HUES64 (cell line): ENCODE data around the gene ROR2.

ENCODE experiments used
- H3K27ac ChIP-seq: 2 replicates; pipeline ENCODE4 v1.7.0; 2013; ENCODE audit warnings: low read depth, low read length, inconsistent platforms
- H3K27me3 ChIP-seq: 2 replicates; pipeline ENCODE4 v1.6.1; 2013; ENCODE audit warnings: mild to moderate bottlenecking, low read length; ENCODE audit not compliant: insufficient read depth
- H3K36me3 ChIP-seq: 2 replicates; pipeline ENCODE4 v1.6.1; 2013; ENCODE audit warnings: mild to moderate bottlenecking, low read length; ENCODE audit not compliant: insufficient read depth
- H3K4me1 ChIP-seq: 2 replicates; pipeline ENCODE4 v1.6.1; 2013; ENCODE audit warnings: mild to moderate bottlenecking, low read length, moderate library complexity; ENCODE audit not compliant: insufficient read depth
- H3K4me3 ChIP-seq: 2 replicates; pipeline ENCODE4 v1.5.1; 2013; ENCODE audit warnings: mild to moderate bottlenecking, low read length, moderate library complexity
- H3K9ac ChIP-seq: 2 replicates; pipeline ENCODE4 v1.6.1; 2013; ENCODE audit warnings: mild to moderate bottlenecking, low read depth, low read length
- H3K9me3 ChIP-seq: 2 replicates; pipeline ENCODE4 v1.6.1; 2013; ENCODE audit warnings: low read depth, low read length; ENCODE audit not compliant: insufficient read depth
- WGBS: fragments of 150-250, 120-280 bp; methylation state at CpG from one replicate; pipeline ENCODE4 v1.1.7; 2013; ENCODE audit warnings: missing lambda C conversion rate; 5-methylcytosine and 5-hydroxymethylcytosine counted together

ROR2 gene

GRCh38 chr9:91899594-91899993 lies 50.4 kb downstream of the ROR2 start:
- no peak overlapping the region for H3K27ac ChIP-seq
- no peaks in the 10 kb centered on the region for H3K27me3 ChIP-seq
- no peak overlapping the region for H3K9ac ChIP-seq
- H3K4me1 ChIP-seq = peaks cover 41% of the 10 kb centered on the region
- WGBS = 85% methylated on average over 9 of the region's 9 CpGs
- no peak overlapping the region for H3K4me3 ChIP-seq
- H3K9me3 ChIP-seq = no peaks in the 10 kb centered on the region
- H3K36me3 ChIP-seq = no peaks in the 10 kb centered on the region

GRCh38 chr9:91899219-91899563 lies 50.8 kb downstream of the ROR2 start:
- H3K36me3 ChIP-seq = no peaks in the 10 kb centered on the region
- no peaks in the 10 kb centered on the region for H3K27me3 ChIP-seq
- no peak overlapping the region for H3K27ac ChIP-seq
- no peak overlapping the region for H3K9ac ChIP-seq
- no peak overlapping the region for H3K4me3 ChIP-seq
- H3K4me1 ChIP-seq = peaks cover 45% of the 10 kb centered on the region
- no peaks in the 10 kb centered on the region for H3K9me3 ChIP-seq
- WGBS = 86% methylated on average over 2 of the region's 2 CpGs

GRCh38 chr9:91898451-91899218 lies 51.4 kb downstream of the ROR2 start:
- no peak overlapping the region for H3K27ac ChIP-seq
- no peaks in the 10 kb centered on the region for H3K9me3 ChIP-seq
- H3K4me3 ChIP-seq = no peak overlapping the region
- H3K36me3 ChIP-seq = no peaks in the 10 kb centered on the region
- peaks cover 45% of the 10 kb centered on the region for H3K4me1 ChIP-seq
- WGBS = 69% methylated on average over 17 of the region's 17 CpGs
- H3K27me3 ChIP-seq = no peaks in the 10 kb centered on the region
- no peak overlapping the region for H3K9ac ChIP-seq

GRCh38 chr9:91897201-91897600 lies 52.8 kb downstream of the ROR2 start:
- Histone ChIP-seq H3K36me3 (no peaks in the 10 kb centered on the region), H3K9ac (no peak overlapping the region), H3K4me1 (peaks cover 39% of the 10 kb centered on the region), H3K27ac (no peak overlapping the region), H3K4me3 (no peak overlapping the region), H3K27me3 (no peaks in the 10 kb centered on the region), H3K9me3 (no peaks in the 10 kb centered on the region)
- 90% methylated on average over 1 of the region's 1 CpG for WGBS

GRCh38 chr9:91896513-91897121 lies 53.4 kb downstream of the ROR2 start:
- 67% methylated on average over 11 of the region's 11 CpGs for WGBS
- Histone ChIP-seq H3K36me3 (no peaks in the 10 kb centered on the region), H3K27ac (no peak overlapping the region), H3K27me3 (no peaks in the 10 kb centered on the region), H3K9me3 (no peaks in the 10 kb centered on the region), H3K4me3 (no peak overlapping the region), H3K9ac (no peak overlapping the region), H3K4me1 (peaks cover 36% of the 10 kb centered on the region)

- Histone ChIP-seq H3K9ac (no peak overlapping the region), H3K9me3 (no peaks in the 10 kb centered on the region), H3K4me1 (peaks cover 36% of the 10 kb centered on the region), H3K27ac (no peak overlapping the region), H3K4me3 (no peak overlapping the region), H3K27me3 (no peaks in the 10 kb centered on the region), H3K36me3 (no peaks in the 10 kb centered on the region)
- 94% methylated on average over 7 of the region's 7 CpGs for WGBS
Measured at GRCh38 chr9:91896097-91896496, 53.9 kb downstream of the ROR2 start.

GRCh38 chr9:91894536-91894935 lies 55.5 kb downstream of the ROR2 start:
- no peak overlapping the region for H3K4me3 ChIP-seq
- H3K9ac ChIP-seq = no peak overlapping the region
- peaks cover 8% of the 10 kb centered on the region; the same call in 1 of the 2 replicates for H3K27me3 ChIP-seq
- WGBS = 71% methylated on average over 1 of the region's 1 CpG
- no peak overlapping the region for H3K27ac ChIP-seq
- no peaks in the 10 kb centered on the region for H3K36me3 ChIP-seq
- no peaks in the 10 kb centered on the region for H3K9me3 ChIP-seq
- H3K4me1 ChIP-seq = peaks cover 34% of the 10 kb centered on the region

- Histone ChIP-seq H3K9me3 (no peaks in the 10 kb centered on the region), H3K36me3 (no peaks in the 10 kb centered on the region), H3K4me3 (no peak overlapping the region), H3K4me1 (peaks cover 29% of the 10 kb centered on the region), H3K27ac (no peak overlapping the region), H3K27me3 (peaks cover 14% of the 10 kb centered on the region; the same call in 1 of the 2 replicates), H3K9ac (no peak overlapping the region)
- WGBS = 82% methylated on average over 4 of the region's 4 CpGs
Measured at GRCh38 chr9:91894023-91894422, 56.0 kb downstream of the ROR2 start.

- Histone ChIP-seq H3K9ac (no peak overlapping the region), H3K27ac (no peak overlapping the region), H3K27me3 (peaks cover 29% of the 10 kb centered on the region), H3K9me3 (no peaks in the 10 kb centered on the region), H3K36me3 (no peaks in the 10 kb centered on the region), H3K4me3 (no peak overlapping the region), H3K4me1 (peaks cover 28% of the 10 kb centered on the region)
- WGBS = 92% methylated on average over 6 of the region's 6 CpGs
Measured at GRCh38 chr9:91891915-91892314, 58.1 kb downstream of the ROR2 start.

GRCh38 chr9:91890662-91891061 lies 59.4 kb downstream of the ROR2 start:
- Histone ChIP-seq H3K9ac (no peak overlapping the region), H3K27me3 (peaks cover 34% of the 10 kb centered on the region), H3K4me1 (peaks cover 34% of the 10 kb centered on the region), H3K9me3 (no peaks in the 10 kb centered on the region), H3K27ac (no peak overlapping the region), H3K4me3 (no peak overlapping the region), H3K36me3 (no peaks in the 10 kb centered on the region)
- 76% methylated on average over 3 of the region's 3 CpGs for WGBS

- WGBS = 94% methylated on average over 16 of the region's 16 CpGs
- Histone ChIP-seq H3K9me3 (no peaks in the 10 kb centered on the region), H3K4me1 (peaks cover 38% of the 10 kb centered on the region), H3K36me3 (no peaks in the 10 kb centered on the region), H3K27me3 (peaks cover 34% of the 10 kb centered on the region), H3K4me3 (no peak overlapping the region), H3K9ac (no peak overlapping the region), H3K27ac (no peak overlapping the region)
Measured at GRCh38 chr9:91889161-91889911, 60.7 kb downstream of the ROR2 start.
